GM12872 (cell line): ENCODE measurements around the gene KRT80.

Source experiments
- CTCF ChIP-seq: IDR thresholded peaks from 3 replicates; pipeline ENCODE4 v1.5.1; 2011; ENCODE audit warnings: low read depth, mild to moderate bottlenecking, low read length, moderate library complexity; ENCODE audit not compliant: insufficient read depth

Gene KRT80

DNA sequence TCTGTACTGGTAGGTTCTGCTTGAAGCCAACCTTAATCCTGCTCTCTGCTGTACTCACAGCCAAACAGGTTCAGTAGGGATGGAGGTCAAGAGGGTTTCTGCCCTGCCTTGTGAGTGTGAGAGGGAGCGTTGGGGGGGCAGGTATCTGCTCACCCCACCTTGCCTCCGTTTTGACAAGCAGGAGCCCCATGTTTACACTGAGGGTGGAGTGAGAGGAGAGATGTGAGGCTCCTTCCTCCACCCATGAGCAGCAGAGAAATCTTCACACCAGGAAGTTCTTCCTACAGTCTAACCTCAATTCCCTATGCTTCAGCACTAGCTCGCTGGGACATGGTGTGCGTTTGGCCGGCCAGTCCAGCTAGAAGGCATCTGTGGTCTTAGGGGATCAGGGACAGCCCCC, 4.2 kb downstream of the KRT80 start:
- TF ChIP-seq CTCF: no peak

DNA sequence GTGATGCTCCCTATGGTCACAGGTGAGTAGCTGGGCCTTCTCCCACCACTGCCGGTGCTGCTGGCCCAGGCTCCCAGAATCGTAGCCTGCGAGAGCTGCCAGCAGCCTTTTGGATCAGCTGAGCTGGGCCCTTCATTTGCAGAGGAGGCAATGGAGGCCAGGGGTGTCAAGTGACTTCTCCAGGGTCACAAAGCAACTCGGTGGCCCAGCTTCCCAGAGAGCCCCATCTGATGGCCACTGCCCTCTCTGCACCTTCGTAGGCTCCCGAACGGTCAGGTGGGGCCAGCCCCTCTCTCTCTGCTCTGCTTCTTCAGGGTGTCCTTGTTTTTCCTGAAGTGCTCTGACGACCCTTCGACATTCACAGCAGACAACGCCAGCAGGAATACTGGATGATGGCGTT, 4.6 kb downstream of the KRT80 start:
- no peak for TF ChIP-seq CTCF

GRCh38 chr12:52186118-52186840, 5.5 kb downstream of the KRT80 start:
- no peak for TF ChIP-seq CTCF

DNA sequence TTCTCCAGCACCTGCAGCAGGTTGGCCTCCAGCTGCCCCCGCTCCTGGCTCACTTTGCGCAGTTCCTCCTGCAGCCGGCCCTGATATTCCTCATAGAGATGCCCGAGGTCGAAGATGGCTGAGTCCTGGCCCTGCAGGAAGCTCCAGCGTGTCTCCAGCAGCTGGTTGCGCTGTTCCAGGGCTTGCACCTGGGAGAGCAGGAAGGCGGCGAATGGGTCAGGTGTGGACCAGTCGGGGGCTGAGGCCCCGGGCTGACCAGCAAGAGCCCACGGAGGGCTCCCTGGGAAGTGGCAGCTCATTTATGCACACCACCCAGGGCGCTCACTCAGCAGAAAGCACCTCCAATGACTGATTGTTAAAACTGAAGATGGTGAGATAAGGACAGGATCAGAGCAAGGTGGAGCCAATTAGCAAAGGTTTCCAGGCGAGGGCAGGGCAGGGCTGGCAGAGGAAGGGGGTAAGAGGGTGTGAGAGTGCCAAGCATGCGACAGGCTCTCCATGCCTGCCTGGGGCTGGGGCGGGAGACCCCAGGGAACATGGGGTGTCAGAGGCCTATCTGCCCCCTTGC, 6.3 kb downstream of the KRT80 start:
- TF ChIP-seq CTCF: no peak

- no peak for TF ChIP-seq CTCF
Observed at GRCh38 chr12:52184813-52185212, 7.0 kb downstream of the KRT80 start.

DNA sequence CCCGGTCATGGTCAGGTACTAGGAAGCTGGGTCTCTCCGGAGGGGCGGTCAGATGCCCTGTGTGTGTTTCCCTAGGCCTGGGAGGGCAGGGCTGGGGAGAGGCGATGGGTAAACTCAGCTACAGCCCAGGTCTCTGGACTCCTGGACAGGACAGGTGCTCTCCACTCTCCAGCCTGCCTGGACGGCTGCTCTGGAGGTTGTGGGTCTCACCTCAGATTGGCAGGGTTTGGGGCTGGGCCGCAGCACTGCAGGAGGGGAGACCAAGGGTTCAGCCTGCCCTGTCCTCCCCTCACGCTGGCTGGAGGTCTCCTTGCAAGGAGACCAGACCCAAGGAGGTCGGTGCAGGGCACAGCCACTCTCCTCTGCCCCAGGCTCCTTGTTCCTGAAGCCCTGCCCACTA, 7.8 kb downstream of the KRT80 start:
- no peak for TF ChIP-seq CTCF

DNA sequence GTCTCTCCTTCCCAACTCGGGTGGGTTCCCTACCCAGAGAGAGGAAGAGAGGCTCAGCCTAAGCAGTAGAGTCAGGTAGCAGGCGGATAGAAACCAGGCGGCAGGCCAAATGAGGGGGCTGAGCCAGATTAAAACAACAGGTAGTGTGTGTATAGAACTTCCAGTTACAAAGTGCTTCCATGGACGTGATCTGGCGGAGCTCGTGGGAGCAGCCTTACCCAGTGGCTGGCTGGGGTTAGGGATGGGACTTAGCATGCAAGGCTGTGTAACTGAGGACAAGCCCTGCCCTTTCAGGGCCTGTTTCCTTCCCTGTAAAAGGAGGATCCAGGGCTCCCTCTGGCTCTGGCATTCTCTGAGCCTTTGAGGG, 8.3 kb downstream of the KRT80 start:
- TF ChIP-seq CTCF: no peak
